Neutrophil (primary cell): Measurements from ENCODE around the gene ANKS6.

Experiments
- H3K27ac ChIP-seq: fragments of 200-600 bp; sonication (generic); 2 replicates; pipeline ENCODE4 v1.5.1; 2016; ENCODE audit warnings: mild to moderate bottlenecking, moderate library complexity
- H3K27me3 ChIP-seq: fragments of 200-600 bp; sonication (generic); 2 replicates; pipeline ENCODE4 v1.6.0; 2016; ENCODE audit warnings: mild to moderate bottlenecking
- H3K36me3 ChIP-seq: fragments of 200-600 bp; sonication (generic); 2 replicates; pipeline ENCODE4 v1.5.1; 2017
- H3K4me1 ChIP-seq, 2 experiments: fragments of 200-600 bp in 1 of 2; sonication (generic) in 1 of 2; 1 replicate in 1 of 2; 2 replicates in 1 of 2; pipeline versions ENCODE4 v1.5.1 to v1.6.1; 2013 to 2016; ENCODE audit warnings: low read depth in 1 of 2, low read length in 1 of 2, mild to moderate bottlenecking in 1 of 2, moderate library complexity in 1 of 2; ENCODE audit not compliant: control insufficient read depth in 1 of 2, insufficient read depth in 1 of 2
- H3K4me3 ChIP-seq, 2 experiments: fragments of 200-600 bp in 1 of 2; sonication (generic) in 1 of 2; 1 replicate in 1 of 2; 2 replicates in 1 of 2; pipeline ENCODE4 v1.5.1; 2013 to 2016; ENCODE audit warnings: low read depth in 1 of 2, low read length in 1 of 2, mild to moderate bottlenecking in 1 of 2, moderate library complexity in 1 of 2
- H3K9me3 ChIP-seq: fragments of 200-600 bp; sonication (generic); 2 replicates; pipeline ENCODE4 v1.5.1; 2016
- CTCF ChIP-seq: fragments of 200-600 bp; sonication (generic); IDR thresholded peaks from 2 replicates; pipeline ENCODE4 v1.5.1; 2016; ENCODE audit warnings: antibody characterized with exemption

The ANKS6 gene

GRCh38 chr9:98708103-98708932 is 88.0 kb downstream of the ANKS6 start:
- H3K4me3 ChIP-seq = no peak overlapping the region
- TF ChIP-seq CTCF = no peak
- H3K27ac ChIP-seq = no peak overlapping the region
- no peaks in the 10 kb centered on the region for H3K9me3 ChIP-seq
- H3K27me3 ChIP-seq = peaks cover 97% of the 10 kb centered on the region
- peaks cover 13 to 24% of the 10 kb centered on the region in 2 experiments for H3K4me1 ChIP-seq
- H3K36me3 ChIP-seq = no peaks in the 10 kb centered on the region

GRCh38 chr9:98707166-98708102 is 88.9 kb downstream of the ANKS6 start:
- Histone ChIP-seq H3K9me3 (no peaks in the 10 kb centered on the region), H3K36me3 (no peaks in the 10 kb centered on the region), H3K4me1 (peaks cover 9 to 17% of the 10 kb centered on the region in 2 experiments), H3K4me3 (no peak overlapping the region), H3K27ac (no peak overlapping the region), H3K27me3 (peaks cover 98% of the 10 kb centered on the region)
- TF ChIP-seq CTCF = no peak

- Histone ChIP-seq H3K36me3 (no peaks in the 10 kb centered on the region), H3K9me3 (no peaks in the 10 kb centered on the region), H3K4me1 (peaks cover 2 to 9% of the 10 kb centered on the region in 2 experiments), H3K27me3 (peaks cover 99% of the 10 kb centered on the region), H3K27ac (no peak overlapping the region), H3K4me3 (no peak overlapping the region)
- TF ChIP-seq CTCF = no peak
Measured at GRCh38 chr9:98706651-98707165, 89.6 kb downstream of the ANKS6 start.

GRCh38 chr9:98702835-98703380 is 93.4 kb downstream of the ANKS6 start:
- H3K27ac ChIP-seq = no peak overlapping the region
- H3K4me3 ChIP-seq = no peak overlapping the region
- no peaks in the 10 kb centered on the region for H3K36me3 ChIP-seq
- TF ChIP-seq CTCF = no peak
- H3K27me3 ChIP-seq = peaks cover 98% of the 10 kb centered on the region
- no peaks in the 10 kb centered on the region for H3K9me3 ChIP-seq
- peaks cover 0 to 7% of the 10 kb centered on the region in 2 experiments for H3K4me1 ChIP-seq

- Histone ChIP-seq H3K36me3 (no peaks in the 10 kb centered on the region), H3K27me3 (peaks cover 98% of the 10 kb centered on the region), H3K27ac (no peak overlapping the region), H3K9me3 (no peaks in the 10 kb centered on the region), H3K4me1 (peaks cover 0 to 7% of the 10 kb centered on the region in 2 experiments), H3K4me3 (no peak overlapping the region)
- no peak for TF ChIP-seq CTCF
Measured at GRCh38 chr9:98702340-98702739, 94.0 kb downstream of the ANKS6 start.
